K562 (cell line): Measurements from ENCODE around the gene AP3B1. TPM values are rescaled to one million over a fixed set of nuclear protein-coding genes. Genes with fewer than 3 reads are reported as not detected.

Experiments used
- ATAC-seq: fragments of 200-7000 bp; cut with Tn5 transposase; 3 replicates; pipeline ENCODE4 v1.9.1; 2020; ENCODE audit warnings: moderate library complexity
- BruUV-seq: library from RNA; stranded (reverse); fragments of 400-500 nt; replicated peaks from 2 replicates; lab custom pipeline; 2021; lab: Mats Ljungman, UMichigan
- CTCF ChIA-PET: fragments of 300-600 bp; formaldehyde crosslinking; extraction: SDS; loops from one replicate; lab custom pipeline; 2021; ENCODE audit warnings: low intra/inter-chr PET ratio; lab: Yijun Ruan, JAX
- POLR2A ChIA-PET: fragments of 300-600, 350-650 bp; sonication (Branson Sonifier 250); formaldehyde crosslinking; extraction: SDS; loops from one replicate; lab custom pipeline; 2021; ENCODE audit warnings: antibody characterized with exemption, inconsistent platforms; lab: Yijun Ruan, JAX
- DNase-seq, 4 experiments: peaks; one replicate each; pipeline versions ENCODE4 v3.0.0 to v3.0.0-alpha.2; 2011 to 2018; ENCODE audit warnings: low spot score in 3 of 4, mixed read lengths in 3 of 4; ENCODE audit errors: extremely low read depth in 1 of 4
- FAIRE-seq: peaks from 2 replicates; lab custom pipeline; 2011; peaks lifted over from hg19 to GRCh38; lab: Jason Lieb, UNC
- H2AFZ ChIP-seq: 2 replicates; pipeline ENCODE4 v1.6.0; 2011; ENCODE audit warnings: low read depth, low read length, control low read depth, inconsistent platforms
- H3K27ac ChIP-seq: fragments of 200-600 bp; 3 replicates; pipeline ENCODE4 v1.8.0; 2011; ENCODE audit warnings: low read depth, mild to moderate bottlenecking, control low read depth, inconsistent platforms, low read length, moderate library complexity, mixed read lengths; ENCODE audit errors: extremely low read depth
- H3K27me3 ChIP-seq, 2 experiments: fragments of 300-600 bp in 1 of 2; 2 replicates in 1 of 2; 3 replicates in 1 of 2; pipeline versions ENCODE4 v1.6.0 to v1.8.0; 2011; ENCODE audit warnings: inconsistent platforms in 2 of 2, low read length in 2 of 2, mild to moderate bottlenecking in 1 of 2, mixed read lengths in 1 of 2, moderate library complexity in 1 of 2; ENCODE audit not compliant: control insufficient read depth in 2 of 2, insufficient read depth in 2 of 2
- H3K36me3 ChIP-seq: fragments of 300-600 bp; 3 replicates; pipeline ENCODE4 v1.8.0; 2011; ENCODE audit warnings: mild to moderate bottlenecking, low read length, inconsistent platforms; ENCODE audit not compliant: control insufficient read depth, insufficient read depth
- H3K4me1 ChIP-seq, 2 experiments: fragments of 200-600 bp in 1 of 2; replicated peaks in 1 of 2; 2 replicates in 1 of 2; 3 replicates in 1 of 2; pipeline versions ENCODE4 v1.5.1 to v1.8.0; 2011; ENCODE audit warnings: inconsistent platforms in 2 of 2, low read length in 2 of 2, mild to moderate bottlenecking in 1 of 2, mixed read lengths in 1 of 2, moderate library complexity in 1 of 2; ENCODE audit not compliant: control insufficient read depth in 2 of 2, insufficient read depth in 2 of 2
- H3K4me2 ChIP-seq: 2 replicates; pipeline ENCODE4 v1.6.1; 2011; ENCODE audit warnings: low read length, control low read depth, inconsistent platforms, mixed read lengths; ENCODE audit not compliant: insufficient read depth
- H3K4me3 ChIP-seq: fragments of 200-600 bp; sonication (generic), shearing (Covaris generic); 2 replicates; pipeline ENCODE4 v1.5.1; 2016; ENCODE audit warnings: control low read depth, inconsistent platforms
- H3K79me2 ChIP-seq: fragments of 200-600 bp; 3 replicates; pipeline ENCODE4 v1.8.0; 2011; ENCODE audit warnings: low read length, inconsistent platforms; ENCODE audit not compliant: control insufficient read depth, insufficient read depth
- H3K9ac ChIP-seq, 2 experiments: 2 replicates each; pipeline versions ENCODE4 v1.6.0 to v1.6.1; 2011; ENCODE audit warnings: low read depth in 2 of 2, low read length in 2 of 2, control low read depth in 1 of 2, inconsistent platforms in 1 of 2, mild to moderate bottlenecking in 1 of 2, mixed read lengths in 1 of 2; ENCODE audit not compliant: insufficient read depth in 1 of 2
- H3K9me1 ChIP-seq: one replicate; pipeline ENCODE4 v1.6.0; 2011; ENCODE audit warnings: inconsistent platforms, mild to moderate bottlenecking, low read length, moderate library complexity; ENCODE audit not compliant: control insufficient read depth, insufficient read depth
- H3K9me3 ChIP-seq: replicated peaks from 2 replicates; pipeline ENCODE4 v1.5.1; 2011; ENCODE audit warnings: low read depth, low read length, inconsistent platforms; ENCODE audit not compliant: control insufficient read depth, insufficient read depth
- H4K20me1 ChIP-seq: replicated peaks from 2 replicates; pipeline ENCODE4 v1.6.1; 2011; ENCODE audit warnings: low read length, inconsistent platforms, mixed read lengths; ENCODE audit not compliant: control insufficient read depth, insufficient read depth
- GATAD2B ChIP-seq: fragments of 450-650 bp; IDR thresholded peaks from 2 replicates; pipeline ENCODE4 v1.6.1; 2017; ENCODE audit warnings: mild to moderate bottlenecking, borderline replicate concordance
- LARP7 ChIP-seq: fragments of 450-650 bp; IDR thresholded peaks from 2 replicates; pipeline ENCODE4 v1.6.1; 2016
- MBD1 ChIP-seq: fragments of 250-450 bp; sonication (Bioruptor Pico); IDR thresholded peaks from 2 replicates; pipeline ENCODE4 v1.8.0; 2022; ENCODE audit warnings: inconsistent platforms
- PTBP1 ChIP-seq: fragments of 200-400 bp; formaldehyde crosslinking; IDR thresholded peaks from 2 replicates; pipeline ENCODE4 v1.6.1; 2017; ENCODE audit warnings: low read depth, low read length
- RFX7 ChIP-seq: fragments of 250-450 bp; sonication (Bioruptor Pico); IDR thresholded peaks from 2 replicates; pipeline ENCODE4 v1.5.1; 2021; ENCODE audit warnings: mild to moderate bottlenecking
- TFE3 ChIP-seq: fragments of 450-650 bp; formaldehyde crosslinking; IDR thresholded peaks from 2 replicates; pipeline ENCODE4 v1.4.0; 2020; ENCODE audit warnings: mild to moderate bottlenecking, mixed read lengths
- TGIF2 ChIP-seq: sonication (generic); formaldehyde crosslinking; IDR thresholded peaks from 2 replicates; pipeline ENCODE4 v1.8.1; 2022; ENCODE audit warnings: mild to moderate bottlenecking, missing genetic modification reagents, moderate library complexity
- ZFP30 ChIP-seq: fragments of 250-450 bp; sonication (Bioruptor Pico); IDR thresholded peaks from 2 replicates; pipeline ENCODE4 v1.8.0; 2022; ENCODE audit warnings: moderate library complexity, mild to moderate bottlenecking, inconsistent platforms, borderline replicate concordance
- WGBS: fragments of 100-300 bp; shearing (Covaris generic); methylation state at CpG from one replicate; pipeline ENCODE4 v1.1.6; 2016; ENCODE audit warnings: low coverage, mixed read lengths; ENCODE audit not compliant: insufficient coverage; ENCODE audit errors: missing lambda C conversion rate; 5-methylcytosine and 5-hydroxymethylcytosine counted together
- in situ Hi-C: fragments of 300-500 bp; cut with MboI; formaldehyde crosslinking; loops from 4 replicates; pipeline ENCODE4 v1.15.0; 2018; ENCODE audit warnings: inconsistent platforms, mixed read lengths
- intact Hi-C: fragments of 100-400 bp; cut with micrococcal nuclease; formaldehyde crosslinking; loops from 2 replicates; pipeline ENCODE4 v1.14.2; 2022
- polyA plus RNA-seq, 8 experiments: library from polyadenylated mRNA; depleted of rRNA in 4 of 8; stranded (reverse) in 5 of 8; unstranded in 3 of 8; fragments of >200 nt; fragmentation: Nextera tagmentation in 2 of 8; fragmentation: Illumina TruSeq in 1 of 8; extraction: Ambion mirVana in 2 of 8; extraction: Trizol in 1 of 8; gene quantifications; 2 replicates each; pipeline versions ENCODE4 v1.2.1 to v1.2.3, GENCODE V29; 2011 to 2014; ENCODE audit warnings: inconsistent platforms in 1 of 8, missing spikeins in 1 of 8
- total RNA-seq, 7 experiments: library from RNA; depleted of rRNA in 6 of 7; stranded (reverse); fragments of >200 nt in 6 of 7; fragmentation: Illumina TruSeq in 2 of 7; extraction: Trizol in 2 of 7; gene quantifications; 2 replicates each; pipeline versions ENCODE4 v1.2.1 to v1.2.3, GENCODE V29; 2011 to 2021; ENCODE audit warnings: low replicate concordance in 1 of 7

AP3B1 gene
- total and polyA plus RNA-seq, 9 of the 15 experiments (the other 6 are each of a cell fraction or from before 2014, with no cell fraction given) = 21.1 to 61.8 (median 42.2) TPM

GRCh38 chr5:78273436-78273835 lies 21.1 kb downstream of the AP3B1 start (continued):
- no peak for TF ChIP-seq TGIF2 (CRISPR knock-in tag)
- TF ChIP-seq, all 486 proteins: peak for 0

GRCh38 chr5:78271766-78272165 lies 22.7 kb downstream of the AP3B1 start:
- Histone ChIP-seq H2AFZ (no peak overlapping the region), H3K9ac (no peak overlapping the region), H3K9me3 (no peaks in the 10 kb centered on the region), H3K9me1 (no peaks in the 10 kb centered on the region), H3K79me2 (peaks cover 50% of the 10 kb centered on the region), H3K4me3 (no peak overlapping the region), H3K27me3 (no peaks in the 10 kb centered on the region), H3K4me1 (no peaks in the 10 kb centered on the region), H3K36me3 (peaks cover 8% of the 10 kb centered on the region; the same call in 2 of the 3 replicates), H3K4me2 (no peak overlapping the region), H3K27ac (no peak overlapping the region), H4K20me1 (no peaks in the 10 kb centered on the region; the same call in 1 of the 2 replicates)
- ATAC-seq = no peak
- ChIA-PET POLR2A (no interaction called here), CTCF (no interaction called here)
- 84% methylated on average over 4 of the region's 4 CpGs for WGBS
- in situ Hi-C loops = no loop called here
- FAIRE-seq = no peak
- TF ChIP-seq PTBP1 = no peak
- no peak for TF ChIP-seq GATAD2B
- TF ChIP-seq LARP7 = no peak
- TF ChIP-seq MBD1 (CRISPR knock-in tag) = no peak
- no peak for TF ChIP-seq ZFP30
- TF ChIP-seq RFX7 (CRISPR knock-in tag) = no peak
- peak; percentile 38; the same call in 1 of the 2 replicates for TF ChIP-seq TFE3 (CRISPR knock-in tag)
- DNase-seq = no peak
- no TSS peak for BruUV-seq
- intact Hi-C loops = no loop called here
